ENCODE measurements around the gene PNPLA7.

DNA sequence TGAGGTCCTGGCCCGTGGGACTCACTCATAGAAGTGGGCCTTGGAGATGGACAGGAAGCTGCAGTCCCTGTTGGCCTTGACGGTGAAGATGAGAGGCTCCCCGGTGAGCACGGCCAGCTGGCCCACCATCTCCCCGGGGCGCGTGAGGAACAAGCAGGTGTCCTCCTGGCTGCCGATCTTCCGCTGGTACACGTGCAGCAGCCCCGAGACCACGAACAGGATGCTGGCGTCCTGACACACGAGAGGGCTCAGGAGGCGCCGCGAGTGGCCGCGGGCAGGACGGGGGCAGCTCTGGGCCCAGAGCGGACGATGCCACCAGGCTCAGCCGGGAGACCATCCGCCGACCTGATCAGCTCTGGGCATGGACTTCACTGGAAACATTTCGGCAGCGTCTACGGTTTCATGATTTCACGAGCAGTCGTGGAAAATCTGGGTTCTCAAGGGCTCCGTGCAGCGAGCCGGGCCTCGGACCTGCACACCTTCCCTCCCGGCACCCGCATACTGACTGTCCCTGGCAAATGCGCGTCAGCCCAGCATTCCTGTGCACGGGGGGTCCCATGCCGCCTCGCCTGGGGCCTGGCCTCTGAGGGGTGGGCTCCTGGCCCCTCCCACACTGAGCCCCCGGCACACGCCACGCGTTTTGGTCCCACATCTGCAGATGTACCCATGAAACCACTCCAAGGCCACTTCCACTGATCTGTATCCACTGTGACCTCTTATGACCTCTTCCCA lies 49.4 kb downstream of the PNPLA7 start:
- no peak for TF ChIP-seq CTCF (IDR thresholded peaks at IDR 0.05)
- no peak for TF ChIP-seq EZH2 (IDR thresholded peaks at IDR 0.05; ENCODE audit: borderline replicate concordance, insufficient read depth, low read depth, low read length, poor library complexity, severe bottlenecking)

Data from B cell (primary cell).